DOHH2 (cell line): ENCODE data around the gene MLLT10.

Experiments
- H3F3A ChIP-seq: fragments of 200-600 bp; sonication (generic), shearing (Covaris generic); 2 replicates; pipeline ENCODE4 v1.6.0; 2016; ENCODE audit warnings: antibody characterized with exemption, mild to moderate bottlenecking; ENCODE audit not compliant: control insufficient read depth, insufficient read depth
- H3K27ac ChIP-seq: fragments of 200-600 bp; sonication (generic); 2 replicates; pipeline ENCODE4 v1.5.1; 2014; ENCODE audit warnings: low read depth, mild to moderate bottlenecking, low read length, moderate library complexity
- H3K27me3 ChIP-seq: fragments of 200-600 bp; sonication (generic); 2 replicates; pipeline ENCODE4 v1.6.1; 2014; ENCODE audit warnings: mild to moderate bottlenecking, low read length, mixed read lengths; ENCODE audit not compliant: control insufficient read depth
- H3K36me3 ChIP-seq: fragments of 200-600 bp; sonication (generic); 2 replicates; pipeline ENCODE4 v1.6.1; 2014; ENCODE audit warnings: mild to moderate bottlenecking, low read length, moderate library complexity, mixed read lengths; ENCODE audit not compliant: control insufficient read depth
- H3K4me1 ChIP-seq: fragments of 200-600 bp; sonication (generic); 2 replicates; pipeline ENCODE4 v1.6.1; 2014; ENCODE audit warnings: mild to moderate bottlenecking, low read length, mixed read lengths; ENCODE audit not compliant: control insufficient read depth
- H3K4me2 ChIP-seq: fragments of 200-600 bp; sonication (generic); 2 replicates; pipeline ENCODE4 v1.6.0; 2014; ENCODE audit warnings: mild to moderate bottlenecking, low read length, moderate library complexity
- H3K4me3 ChIP-seq: fragments of 200-600 bp; sonication (generic); 2 replicates; pipeline ENCODE4 v1.5.1; 2014; ENCODE audit warnings: mild to moderate bottlenecking, low read length, mixed read lengths
- H3K79me2 ChIP-seq: fragments of 200-600 bp; sonication (generic); 2 replicates; pipeline ENCODE4 v1.6.1; 2014; ENCODE audit warnings: mild to moderate bottlenecking, low read length, mixed read lengths; ENCODE audit not compliant: control insufficient read depth
- H3K9me2 ChIP-seq: fragments of 200-600 bp; sonication (generic); replicated peaks from 2 replicates; pipeline ENCODE4 v1.6.1; 2014; ENCODE audit warnings: mild to moderate bottlenecking, low read length, mixed read lengths; ENCODE audit not compliant: control insufficient read depth
- H3K9me3 ChIP-seq: fragments of 200-600 bp; sonication (generic); 2 replicates; pipeline ENCODE4 v1.6.1; 2014; ENCODE audit warnings: antibody characterized with exemption, low read length, mixed read lengths; ENCODE audit not compliant: control insufficient read depth, insufficient read depth
- H4K20me1 ChIP-seq: fragments of 200-600 bp; sonication (generic); 2 replicates; pipeline ENCODE4 v1.6.0; 2014; ENCODE audit warnings: low read depth, mild to moderate bottlenecking, antibody characterized with exemption, low read length, moderate library complexity; ENCODE audit not compliant: control insufficient read depth, insufficient read depth
- EZH2phosphoT487 ChIP-seq: fragments of 200-600 bp; sonication (generic); IDR thresholded peaks from 2 replicates; pipeline ENCODE4 v1.6.1; 2017; ENCODE audit warnings: borderline replicate concordance, mild to moderate bottlenecking, antibody characterized with exemption, low read length, moderate library complexity, mixed read lengths
- TF ChIP-seq, protein P1 (sequence below): fragments of 200-600 bp; sonication (generic); IDR thresholded peaks from one replicate; pipeline ENCODE4 v1.5.1; 2014; ENCODE audit warnings: antibody characterized with exemption, mild to moderate bottlenecking, low read depth, low read length; ENCODE audit not compliant: poor library complexity, severe bottlenecking

MLLT10 gene

DNA sequence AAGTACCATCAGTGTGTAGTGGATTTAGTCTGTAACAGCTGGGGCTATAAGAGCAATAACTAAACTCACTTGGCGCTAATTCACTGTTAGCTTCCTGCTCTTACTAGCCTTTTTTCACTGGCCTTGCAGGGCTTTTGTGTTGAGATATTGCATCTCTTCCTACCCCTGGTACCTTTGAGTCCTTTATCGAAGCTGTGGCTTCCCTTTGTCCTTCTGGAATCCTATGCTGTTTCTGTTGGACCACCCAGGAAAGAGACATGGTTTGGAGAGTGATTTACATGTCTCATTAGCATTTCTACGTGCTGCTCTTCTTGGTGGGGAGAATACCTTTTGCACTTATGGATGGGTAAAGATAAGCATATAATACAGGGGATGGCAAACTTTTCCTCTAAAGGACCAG lies 103.8 kb downstream of the MLLT10 start:
- Histone ChIP-seq H3K79me2 (peaks cover 27% of the 10 kb centered on the region), H3K36me3 (peaks cover 41% of the 10 kb centered on the region), H3F3A (no peaks in the 10 kb centered on the region), H3K9me3 (no peaks in the 10 kb centered on the region), H3K4me2 (no peak overlapping the region), H3K4me3 (no peak overlapping the region), H3K27me3 (no peaks in the 10 kb centered on the region), H3K27ac (no peak overlapping the region), H3K9me2 (no peaks in the 10 kb centered on the region), H4K20me1 (no peaks in the 10 kb centered on the region), H3K4me1 (no peaks in the 10 kb centered on the region)
- no peak for TF ChIP-seq EZH2phosphoT487

DNA sequence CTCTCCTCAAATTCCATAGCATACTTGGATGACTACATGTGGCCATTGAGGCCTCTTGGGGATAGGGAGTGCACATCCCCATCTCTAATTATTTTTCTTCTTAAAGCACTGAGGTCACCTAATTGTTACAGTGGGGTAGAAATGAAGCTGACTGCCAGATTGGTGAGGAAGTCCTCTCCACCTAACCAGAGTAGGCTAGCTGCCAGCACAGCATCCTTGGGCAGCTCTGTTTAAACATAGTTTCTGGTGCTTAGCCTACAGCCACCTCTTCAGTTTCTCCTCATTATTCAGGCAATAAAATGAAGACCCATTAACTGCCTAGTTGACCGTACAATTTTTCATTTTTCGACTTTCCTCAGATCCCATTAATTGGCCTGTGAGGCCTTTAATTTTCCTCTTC lies 104.6 kb downstream of the MLLT10 start:
- Histone ChIP-seq H3K79me2 (peaks cover 28% of the 10 kb centered on the region), H3K36me3 (peaks cover 41% of the 10 kb centered on the region), H4K20me1 (no peaks in the 10 kb centered on the region), H3K4me1 (no peaks in the 10 kb centered on the region), H3K27me3 (no peaks in the 10 kb centered on the region), H3K4me3 (no peak overlapping the region), H3K9me2 (no peaks in the 10 kb centered on the region), H3K27ac (no peak overlapping the region), H3K9me3 (no peaks in the 10 kb centered on the region), H3K4me2 (no peak overlapping the region), H3F3A (no peaks in the 10 kb centered on the region)
- no peak for TF ChIP-seq EZH2phosphoT487
- TF ChIP-seq, protein P1, sequence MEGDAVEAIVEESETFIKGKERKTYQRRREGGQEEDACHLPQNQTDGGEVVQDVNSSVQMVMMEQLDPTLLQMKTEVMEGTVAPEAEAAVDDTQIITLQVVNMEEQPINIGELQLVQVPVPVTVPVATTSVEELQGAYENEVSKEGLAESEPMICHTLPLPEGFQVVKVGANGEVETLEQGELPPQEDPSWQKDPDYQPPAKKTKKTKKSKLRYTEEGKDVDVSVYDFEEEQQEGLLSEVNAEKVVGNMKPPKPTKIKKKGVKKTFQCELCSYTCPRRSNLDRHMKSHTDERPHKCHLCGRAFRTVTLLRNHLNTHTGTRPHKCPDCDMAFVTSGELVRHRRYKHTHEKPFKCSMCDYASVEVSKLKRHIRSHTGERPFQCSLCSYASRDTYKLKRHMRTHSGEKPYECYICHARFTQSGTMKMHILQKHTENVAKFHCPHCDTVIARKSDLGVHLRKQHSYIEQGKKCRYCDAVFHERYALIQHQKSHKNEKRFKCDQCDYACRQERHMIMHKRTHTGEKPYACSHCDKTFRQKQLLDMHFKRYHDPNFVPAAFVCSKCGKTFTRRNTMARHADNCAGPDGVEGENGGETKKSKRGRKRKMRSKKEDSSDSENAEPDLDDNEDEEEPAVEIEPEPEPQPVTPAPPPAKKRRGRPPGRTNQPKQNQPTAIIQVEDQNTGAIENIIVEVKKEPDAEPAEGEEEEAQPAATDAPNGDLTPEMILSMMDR: no peak

DNA sequence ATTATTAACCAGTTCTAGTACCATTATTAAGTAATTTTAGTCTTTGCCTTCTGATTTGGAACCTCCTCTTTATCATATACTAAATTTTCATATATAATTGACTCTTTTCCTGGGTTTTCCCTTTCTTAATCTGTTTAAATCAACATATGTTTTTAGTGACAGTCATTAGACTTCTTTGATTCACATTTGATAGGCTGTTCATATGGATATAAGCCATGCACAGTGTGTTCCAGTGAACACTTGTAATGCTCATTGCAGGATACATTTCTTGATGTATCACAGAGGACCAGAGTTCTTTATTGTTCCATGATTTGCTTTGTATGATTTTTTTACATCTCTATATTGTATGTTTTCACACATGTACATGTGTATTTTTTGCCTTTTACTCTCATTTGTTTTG lies 114.0 kb downstream of the MLLT10 start:
- Histone ChIP-seq H3K4me2 (no peak overlapping the region), H3K9me3 (no peaks in the 10 kb centered on the region), H3K27ac (no peak overlapping the region), H3K4me1 (no peaks in the 10 kb centered on the region), H3K79me2 (peaks cover 33% of the 10 kb centered on the region), H4K20me1 (no peaks in the 10 kb centered on the region; the same call in 1 of the 2 replicates), H3K36me3 (peaks cover 26% of the 10 kb centered on the region), H3K4me3 (no peak overlapping the region), H3K27me3 (no peaks in the 10 kb centered on the region), H3F3A (no peaks in the 10 kb centered on the region), H3K9me2 (no peaks in the 10 kb centered on the region)
- TF ChIP-seq, protein P1: no peak
- no peak for TF ChIP-seq EZH2phosphoT487

DNA sequence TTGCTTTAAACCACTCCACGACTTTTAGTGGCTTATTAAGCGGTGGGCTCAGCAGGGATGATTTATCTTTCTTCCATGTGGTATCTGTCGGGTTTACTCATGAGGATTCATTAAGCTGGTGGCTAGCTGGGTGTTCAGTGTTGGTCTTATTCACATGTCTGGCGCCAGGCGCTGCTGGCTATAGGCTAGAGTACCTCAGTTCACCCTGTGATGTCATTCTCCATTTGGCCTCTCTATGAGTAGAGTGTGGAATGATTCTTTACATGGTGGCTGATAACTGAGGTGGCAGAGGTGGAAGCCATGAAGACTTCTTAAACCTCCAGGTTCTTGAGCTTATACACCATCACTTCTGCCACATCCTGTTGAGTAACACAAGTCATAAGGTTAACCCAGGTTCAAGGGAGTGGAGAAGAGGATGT lies 115.4 kb downstream of the MLLT10 start:
- Histone ChIP-seq H3K27me3 (no peaks in the 10 kb centered on the region), H3K36me3 (peaks cover 35% of the 10 kb centered on the region), H3F3A (no peaks in the 10 kb centered on the region), H3K79me2 (peaks cover 38% of the 10 kb centered on the region), H4K20me1 (no peaks in the 10 kb centered on the region), H3K9me3 (no peaks in the 10 kb centered on the region), H3K4me3 (no peak overlapping the region), H3K9me2 (no peaks in the 10 kb centered on the region), H3K4me2 (no peak overlapping the region), H3K4me1 (no peaks in the 10 kb centered on the region), H3K27ac (no peak overlapping the region)
- TF ChIP-seq EZH2phosphoT487: no peak
- TF ChIP-seq, protein P1: no peak
